ENCODE results near the gene GABBR2. TPM values are rescaled to one million over a fixed set of nuclear protein-coding genes. Genes with fewer than 3 reads are reported as not detected.

GABBR2 gene
- total RNA-seq, 2 experiments from 2014 or later, result not detected

- no peak overlapping the region for H3K4me3 ChIP-seq (ENCODE audit: low read length)
- ATAC-seq (ENCODE audit: poor library complexity) (no peak), DNase-seq (no peak)
- no peaks in the 10 kb centered on the region for H3K36me3 ChIP-seq (ENCODE audit: insufficient read depth, low read length)
- no peaks in the 10 kb centered on the region for H3K27me3 ChIP-seq (ENCODE audit: control insufficient read depth in 1 of 2, insufficient read depth in 2 of 2, low read length in 2 of 2)
- no peaks in the 10 kb centered on the region for H3K4me1 ChIP-seq (ENCODE audit: insufficient read depth, low read length)
- Mint-ChIP-seq H3K27me3 (no peaks in the 10 kb centered on the region), H3K9me3 (no peaks in the 10 kb centered on the region), H3K4me1 (ENCODE audit: low read depth) (no peaks in the 10 kb centered on the region), H3K4me3 (no peak overlapping the region), H3K36me3 (ENCODE audit: low read depth) (no peaks in the 10 kb centered on the region), H3K27ac (no peak overlapping the region)
- no peak overlapping the region for H3K27ac ChIP-seq (ENCODE audit: low read depth in 1 of 2, low read length in 2 of 2)
- CTCF ChIA-PET, result interaction anchor here (2.3 kb wide), 1 partner anchor 54 kb away, joined by 8 read pairs; no protein-coding TSS in a partner anchor
- intact Hi-C loops (cut with DNase I, micrococcal nuclease), result loop anchor here (2.0 to 5.0 kb wide), 5 partner anchors 143 to 551 kb away; partner anchors contain the start of gene TRIM14 (in 2 of the 2)
- POLR2A ChIA-PET, result no interaction called here
- no peaks in the 10 kb centered on the region for H3K9me3 ChIP-seq (ENCODE audit: control insufficient read depth in 1 of 2, insufficient read depth in 1 of 2, low read length in 2 of 2)
- no peak for TF ChIP-seq CTCF (IDR thresholded peaks at IDR 0.05)
Measured at GRCh38 chr9:98262056-98262455, 446.7 kb downstream of the GABBR2 start.

GRCh38 chr9:98260635-98261034 lies 448.1 kb downstream of the GABBR2 start:
- H3K36me3 ChIP-seq (ENCODE audit: insufficient read depth, low read length), result no peaks in the 10 kb centered on the region
- Mint-ChIP-seq H3K4me1 (ENCODE audit: low read depth) (peaks cover 7% of the 10 kb centered on the region), H3K27me3 (no peaks in the 10 kb centered on the region), H3K9me3 (no peaks in the 10 kb centered on the region), H3K4me3 (no peak overlapping the region), H3K36me3 (ENCODE audit: low read depth) (peaks cover 11% of the 10 kb centered on the region), H3K27ac (no peak overlapping the region)
- no peak overlapping the region for H3K27ac ChIP-seq (ENCODE audit: low read depth in 1 of 2, low read length in 2 of 2)
- ATAC-seq (ENCODE audit: poor library complexity) (no peak), DNase-seq (no peak)
- POLR2A ChIA-PET, result interaction anchor here (0.6 kb wide), 1 partner anchor 846 kb away, joined by 4 read pairs; no protein-coding TSS in a partner anchor
- no peak for TF ChIP-seq CTCF (IDR thresholded peaks at IDR 0.05)
- CTCF ChIA-PET, result interaction anchor here (0.9 kb wide), 1 partner anchor 337 kb away, joined by 3 read pairs; no protein-coding TSS in a partner anchor
- intact Hi-C loops (cut with DNase I, micrococcal nuclease), result loop anchor here in 1 of 2 experiments (5.0 kb wide), 2 partner anchors 358 to 458 kb away; no protein-coding TSS in a partner anchor
- H3K27me3 ChIP-seq (ENCODE audit: control insufficient read depth in 1 of 2, insufficient read depth in 2 of 2, low read length in 2 of 2), result no peaks in the 10 kb centered on the region
- no peaks in the 10 kb centered on the region for H3K9me3 ChIP-seq (ENCODE audit: control insufficient read depth in 1 of 2, insufficient read depth in 1 of 2, low read length in 2 of 2)
- H3K4me1 ChIP-seq (ENCODE audit: insufficient read depth, low read length), result peaks cover 9% of the 10 kb centered on the region
- H3K4me3 ChIP-seq (ENCODE audit: low read length), result no peak overlapping the region

- no peak overlapping the region for H3K4me3 ChIP-seq (ENCODE audit: low read length)
- DNase-seq, result no peak
- ChIA-PET CTCF (interaction anchor here (0.9 to 1.1 kb wide), 2 partner anchors 277 to 336 kb away, joined by 3 read pairs; partner anchors contain the start of gene ANP32B), POLR2A (interaction anchor here (1.2 kb wide), 1 partner anchor 203 kb away, joined by 3 read pairs; the partner anchor contains the start of gene NANS)
- no peaks in the 10 kb centered on the region for H3K9me3 Mint-ChIP-seq
- no peak overlapping the region for H3K4me3 Mint-ChIP-seq
- peaks cover 12% of the 10 kb centered on the region for H3K4me1 Mint-ChIP-seq (ENCODE audit: low read depth)
- ATAC-seq (ENCODE audit: poor library complexity), result no peak
- no peak for TF ChIP-seq CTCF (IDR thresholded peaks at IDR 0.05)
- no peak overlapping the region for H3K27ac ChIP-seq (ENCODE audit: low read depth in 1 of 2, low read length in 2 of 2)
- H3K4me1 ChIP-seq (ENCODE audit: insufficient read depth, low read length), result peaks cover 13% of the 10 kb centered on the region
- H3K27me3 ChIP-seq (ENCODE audit: control insufficient read depth in 1 of 2, insufficient read depth in 2 of 2, low read length in 2 of 2), result no peaks in the 10 kb centered on the region
- H3K36me3 ChIP-seq (ENCODE audit: insufficient read depth, low read length), result no peaks in the 10 kb centered on the region
- H3K36me3 Mint-ChIP-seq (ENCODE audit: low read depth), result peaks cover 13% of the 10 kb centered on the region
- H3K27me3 Mint-ChIP-seq, result no peaks in the 10 kb centered on the region
- intact Hi-C loops (cut with DNase I, micrococcal nuclease), result loop anchor here (5.0 to 10.0 kb wide), 9 partner anchors 155 to 1407 kb away; partner anchors contain the start of genes ANP32B (in 1 of the 2), NANS (in 1 of the 2), TDRD7 (in 1 of the 2) and XPA (in 1 of the 2)
- H3K27ac Mint-ChIP-seq, result no peak overlapping the region
- no peaks in the 10 kb centered on the region for H3K9me3 ChIP-seq (ENCODE audit: control insufficient read depth in 1 of 2, insufficient read depth in 1 of 2, low read length in 2 of 2)
Measured at GRCh38 chr9:98259791-98260190, 448.9 kb downstream of the GABBR2 start.

All from CD4-positive, alpha-beta T cell (primary cell).